Hematopoietic multipotent progenitor cell treated with erythropoietin and hydrocortisone succinate and interleukin-3 and kit ligand, for 4 days (in vitro differentiated cells): Measurements from ENCODE around the gene SMYD4.
"Not testable (repeated sequence)": the region's sequence is repeated elsewhere in the genome, so short reads cannot be mapped to it uniquely, and the experiment has no call there.

Experiments
- DNase-seq: peaks from one replicate; pipeline ENCODE4 v3.0.0-alpha.2; 2015

SMYD4 gene

DNA sequence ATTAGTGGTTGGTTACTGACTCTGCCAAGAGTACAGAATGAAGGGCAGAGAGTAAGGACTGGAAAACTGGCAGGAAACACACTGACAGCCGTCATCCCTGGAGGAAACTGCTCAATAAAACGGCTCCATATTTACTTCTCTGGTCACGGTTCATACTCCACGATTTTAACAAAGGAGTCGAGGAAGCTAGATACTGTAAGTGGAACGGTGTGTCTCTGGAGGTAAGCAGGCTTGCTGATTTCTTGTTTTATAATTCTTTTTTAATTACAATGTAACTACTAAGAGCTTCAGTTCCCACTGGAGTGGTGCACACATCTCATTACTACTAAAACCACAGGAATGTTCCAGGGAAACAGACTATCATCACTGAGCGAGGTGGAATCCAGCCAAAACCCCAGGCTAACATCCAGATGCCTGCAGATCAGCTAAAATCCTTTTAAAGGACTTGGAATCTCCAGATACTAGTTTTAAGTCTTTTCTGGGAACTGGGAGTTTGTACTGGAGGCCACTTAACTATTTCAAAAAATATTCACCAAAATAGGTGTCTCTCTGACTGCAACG is 50.1 kb downstream of the SMYD4 start:
- no peak for DNase-seq

DNA sequence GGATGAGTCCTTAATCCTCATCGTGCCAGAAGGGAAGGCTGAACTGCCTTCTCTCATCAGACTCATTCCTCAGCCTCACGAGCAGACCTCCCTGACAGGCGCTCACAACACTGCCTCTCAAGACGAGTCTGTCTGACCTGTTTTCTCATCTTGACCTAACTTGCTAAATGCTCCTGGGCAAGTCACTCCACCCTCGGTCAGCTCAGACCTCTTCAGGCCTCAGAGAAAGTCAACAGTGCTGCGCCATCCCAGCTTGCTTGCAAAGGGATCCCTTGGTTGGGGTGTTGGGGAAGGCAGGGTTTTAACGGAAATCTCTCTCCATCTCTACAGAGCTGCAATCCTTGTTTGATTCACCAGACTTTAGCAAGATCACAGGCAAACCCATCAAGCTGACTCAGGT is 52.8 kb downstream of the SMYD4 start:
- no peak for DNase-seq

DNA sequence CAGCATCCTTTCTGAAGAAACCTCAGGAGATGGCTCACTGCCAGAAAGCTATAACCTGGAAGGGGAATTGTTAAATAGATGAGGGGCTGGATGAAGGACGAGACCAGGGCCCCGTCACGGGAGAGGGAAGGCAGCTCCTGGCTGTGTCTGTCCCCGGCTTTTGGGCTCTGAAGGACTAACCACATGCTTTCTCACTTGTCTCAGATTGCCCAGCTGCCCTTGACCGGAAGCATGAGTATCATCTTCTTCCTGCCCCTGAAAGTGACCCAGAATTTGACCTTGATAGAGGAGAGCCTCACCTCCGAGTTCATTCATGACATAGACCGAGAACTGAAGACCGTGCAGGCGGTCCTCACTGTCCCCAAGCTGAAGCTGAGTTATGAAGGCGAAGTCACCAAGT is 53.4 kb downstream of the SMYD4 start:
- no peak for DNase-seq

DNA sequence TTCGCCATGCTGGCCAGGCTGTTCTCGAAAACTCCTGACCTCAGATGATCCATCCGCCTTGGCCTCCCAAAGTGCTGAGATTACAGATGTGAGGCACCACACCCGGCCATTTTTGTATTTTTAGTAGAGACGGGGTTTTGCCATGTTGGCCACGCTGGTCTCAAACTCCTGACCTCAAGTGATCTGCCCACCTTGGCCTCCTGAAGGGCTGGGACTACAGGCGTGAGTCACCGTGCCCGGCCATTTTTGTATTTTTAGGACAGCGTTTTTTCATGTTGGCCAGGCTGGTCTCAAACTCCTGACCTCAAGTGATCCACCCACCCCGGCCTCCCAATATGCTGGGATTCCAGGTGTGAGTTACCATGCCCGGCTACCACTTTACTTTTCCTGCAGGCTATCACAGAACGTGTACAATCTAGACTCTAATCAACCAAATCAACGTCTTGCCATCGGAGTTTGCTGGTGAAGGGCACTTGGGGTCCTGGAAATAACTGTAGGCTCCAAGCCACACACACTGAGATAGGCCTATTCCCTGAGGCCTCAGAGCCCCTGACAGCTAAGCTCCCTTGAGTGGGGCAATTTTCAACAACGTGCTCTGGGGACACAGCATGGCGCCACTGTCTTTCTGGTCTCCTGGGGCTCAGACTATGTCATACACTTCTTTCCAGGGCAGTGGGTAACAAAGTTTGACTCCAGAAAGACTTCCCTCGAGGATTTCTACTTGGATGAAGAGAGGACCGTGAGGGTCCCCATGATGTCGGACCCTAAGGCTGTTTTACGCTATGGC is 55.1 kb downstream of the SMYD4 start:
- DNase-seq: no peak

DNA sequence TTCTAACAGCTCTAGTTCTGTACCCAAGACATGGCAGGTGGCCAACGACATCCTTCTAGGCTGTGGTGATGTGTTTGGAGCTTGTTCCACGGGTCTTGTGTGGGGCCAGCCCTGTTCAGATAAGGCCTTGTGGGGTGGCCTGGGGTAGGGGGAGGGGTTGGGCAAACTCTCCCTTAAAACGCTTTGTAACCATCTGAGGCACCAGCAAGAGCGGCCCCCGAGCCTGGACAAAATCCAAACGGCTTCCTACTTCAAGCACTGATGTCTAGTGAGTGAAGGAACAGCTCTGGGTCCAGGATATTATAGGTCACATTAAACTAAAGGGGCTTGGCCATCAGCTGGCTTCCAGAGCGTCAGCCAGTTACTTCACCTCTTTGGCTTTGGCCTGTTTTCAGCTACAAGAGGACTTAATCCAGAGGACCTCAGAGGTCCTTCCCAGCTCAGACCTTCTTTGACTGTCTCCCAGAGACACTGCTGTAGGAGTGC is 56.0 kb downstream of the SMYD4 start:
- peak; percentile 85 for DNase-seq

DNA sequence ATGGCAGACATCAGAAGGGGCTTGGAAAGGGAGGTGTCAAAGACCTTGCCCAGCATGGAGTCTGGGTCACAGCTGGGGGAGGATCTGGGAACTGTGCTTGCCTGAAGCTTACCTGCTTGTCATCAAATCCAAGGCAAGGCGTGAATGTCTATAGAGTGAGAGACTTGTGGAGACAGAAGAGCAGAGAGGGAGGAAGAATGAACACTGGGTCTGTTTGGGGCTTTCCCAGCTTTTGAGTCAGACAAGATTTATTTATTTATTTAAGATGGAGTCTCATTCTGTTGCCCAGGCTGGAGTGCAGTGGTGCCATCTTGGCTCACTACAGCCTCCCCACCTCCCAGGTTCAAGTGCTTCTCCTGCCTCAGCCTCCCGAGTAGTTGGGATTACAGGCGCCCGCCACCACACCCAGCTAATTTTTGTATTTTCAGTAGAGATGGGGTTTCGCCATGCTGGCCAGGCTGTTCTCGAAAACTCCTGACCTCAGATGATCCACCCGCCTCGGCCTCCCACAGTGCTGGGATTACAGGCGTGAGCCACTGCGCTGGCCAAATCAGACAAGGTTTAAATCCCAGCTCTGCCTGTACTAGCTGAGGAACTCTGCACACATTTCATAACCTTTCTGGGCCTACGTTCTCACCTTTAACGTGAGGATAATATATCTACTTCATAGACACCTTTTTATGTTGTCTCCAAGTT is 56.6 kb downstream of the SMYD4 start:
- DNase-seq: not testable (repeated sequence)

DNA sequence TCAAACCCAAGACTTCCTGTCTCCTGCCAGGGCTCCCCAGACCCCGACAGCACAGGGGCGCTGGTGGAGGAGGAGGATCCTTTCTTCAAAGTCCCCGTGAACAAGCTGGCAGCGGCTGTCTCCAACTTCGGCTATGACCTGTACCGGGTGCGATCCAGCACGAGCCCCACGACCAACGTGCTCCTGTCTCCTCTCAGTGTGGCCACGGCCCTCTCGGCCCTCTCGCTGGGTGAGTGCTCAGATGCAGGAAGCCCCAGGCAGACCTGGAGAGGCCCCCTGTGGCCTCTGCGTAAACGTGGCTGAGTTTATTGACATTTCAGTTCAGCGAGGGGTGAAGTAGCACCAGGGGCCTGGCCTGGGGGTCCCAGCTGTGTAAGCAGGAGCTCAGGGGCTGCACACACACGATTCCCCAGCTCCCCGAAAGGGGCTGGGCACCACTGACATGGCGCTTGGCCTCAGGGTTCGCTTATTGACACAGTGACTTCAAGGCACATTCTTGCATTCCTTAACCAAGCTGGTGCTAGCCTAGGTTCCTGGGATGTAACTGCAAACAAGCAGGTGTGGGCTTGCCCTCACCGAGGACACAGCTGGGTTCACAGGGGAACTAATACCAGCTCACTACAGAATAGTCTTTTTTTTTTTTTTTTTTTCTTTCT is 59.8 kb downstream of the SMYD4 start:
- DNase-seq: no peak

DNA sequence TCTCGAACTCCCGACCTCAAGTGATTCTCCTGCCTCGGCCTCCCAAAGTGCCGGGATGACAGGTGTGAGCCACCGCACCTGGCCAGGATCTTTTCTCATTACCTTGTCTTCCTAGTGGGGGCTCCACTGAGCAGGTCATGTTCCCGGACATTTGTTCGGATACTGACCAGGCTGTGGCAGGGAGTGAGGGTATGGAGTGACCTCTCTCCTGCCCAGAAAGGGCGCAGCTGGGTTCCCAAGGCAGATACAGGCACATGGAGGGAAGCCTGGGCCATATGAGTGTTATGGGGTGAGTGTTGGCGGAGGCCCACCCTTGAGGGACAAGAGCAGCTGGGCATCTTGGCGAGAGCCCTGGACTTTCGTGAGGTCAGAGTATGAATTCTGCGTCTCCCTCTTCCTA is 62.3 kb downstream of the SMYD4 start:
- no peak for DNase-seq

DNA sequence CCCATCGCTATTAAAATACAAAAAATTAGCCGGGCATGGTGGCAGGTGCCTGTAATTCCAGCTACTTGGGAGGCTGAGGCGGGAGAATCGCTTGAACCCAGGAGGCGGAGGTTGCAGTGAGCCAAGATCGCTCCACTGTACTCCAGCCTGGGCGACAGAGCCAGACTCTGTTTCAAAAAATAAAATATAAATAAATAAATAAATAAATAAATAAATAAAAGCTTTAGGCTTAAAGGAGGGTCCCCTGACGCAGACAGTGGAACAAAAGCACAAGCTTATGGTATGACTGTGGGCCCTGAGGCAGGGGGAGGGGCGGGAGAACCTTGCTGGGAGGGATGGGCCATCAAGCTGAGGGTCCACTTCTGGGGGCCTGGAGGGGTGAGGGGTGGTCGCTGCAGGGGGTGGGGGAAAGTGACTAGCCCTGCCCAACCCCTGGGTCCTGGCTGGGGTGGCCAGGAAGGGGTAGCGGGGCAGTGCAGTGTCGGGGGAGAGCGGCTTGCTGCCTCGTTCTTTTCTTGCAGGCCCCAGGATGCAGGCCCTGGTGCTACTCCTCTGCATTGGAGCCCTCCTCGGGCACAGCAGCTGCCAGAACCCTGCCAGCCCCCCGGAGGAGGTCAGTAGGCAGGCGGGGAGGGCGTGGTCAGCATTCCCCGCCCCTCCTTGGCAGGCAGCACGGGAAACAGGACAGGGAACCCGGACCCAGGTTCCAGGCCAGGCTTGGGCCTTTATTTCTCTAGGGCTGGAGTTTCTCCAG is 63.1 kb downstream of the SMYD4 start:
- no peak for DNase-seq

DNA sequence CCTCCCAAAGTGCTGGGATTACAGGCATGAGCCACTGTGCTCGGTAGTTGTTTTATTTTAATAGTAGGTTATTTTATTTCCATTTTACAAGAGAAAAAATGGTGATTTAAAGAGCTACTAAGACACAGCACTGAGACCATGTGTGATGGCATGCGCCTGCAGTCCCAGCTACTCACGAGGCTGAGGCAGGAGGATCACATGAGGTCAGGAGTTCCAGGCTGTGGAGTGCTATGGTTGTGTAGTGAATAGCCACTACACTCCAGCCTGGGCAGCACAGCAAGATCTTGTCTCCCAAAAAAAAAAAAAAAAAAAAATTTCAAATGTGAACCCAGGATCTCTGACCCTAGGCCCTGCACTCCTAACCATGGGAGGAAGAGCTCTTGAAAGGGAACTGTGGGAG is 64.1 kb downstream of the SMYD4 start:
- no peak for DNase-seq

DNA sequence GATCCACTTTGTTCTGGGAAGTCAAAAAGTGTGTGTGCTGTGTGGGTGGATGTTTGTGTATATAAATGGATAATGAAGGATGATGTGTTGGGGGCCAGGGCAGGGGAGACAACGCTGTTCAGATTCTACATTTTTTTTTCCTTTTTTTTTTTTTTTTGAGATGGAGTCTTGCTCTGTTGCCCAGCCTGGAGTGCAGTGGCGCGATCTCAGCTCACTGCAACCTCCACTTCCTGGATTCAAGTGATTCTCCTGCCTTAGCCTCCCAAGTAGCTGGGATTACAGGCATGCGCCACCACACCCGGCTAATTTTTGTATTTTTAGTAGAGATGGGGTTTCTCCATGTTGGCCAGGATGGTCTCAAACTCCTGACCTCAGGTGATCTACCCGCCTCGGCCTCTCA is 65.0 kb downstream of the SMYD4 start:
- DNase-seq: not testable (repeated sequence)

DNA sequence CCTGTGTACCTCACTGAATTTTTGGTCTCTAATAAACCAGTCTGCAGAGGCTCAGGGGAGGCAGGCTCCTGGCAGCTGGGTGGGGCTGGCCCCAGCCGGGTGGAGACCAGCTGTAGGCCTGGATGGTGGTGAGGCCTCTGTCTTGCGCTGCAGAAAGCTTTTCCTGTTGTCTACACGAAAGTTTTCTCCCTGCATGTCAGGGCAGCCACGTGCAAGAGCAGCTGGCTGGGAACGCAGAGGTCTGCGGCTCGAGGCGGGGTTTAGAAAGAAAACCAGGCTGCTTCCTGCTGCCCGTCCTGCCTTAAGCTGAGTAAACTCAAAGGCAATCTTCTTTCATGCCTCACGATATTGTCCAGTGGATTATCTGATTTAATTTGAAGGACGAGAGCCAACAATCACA is 65.4 kb downstream of the SMYD4 start:
- DNase-seq: peak; percentile 92

DNA sequence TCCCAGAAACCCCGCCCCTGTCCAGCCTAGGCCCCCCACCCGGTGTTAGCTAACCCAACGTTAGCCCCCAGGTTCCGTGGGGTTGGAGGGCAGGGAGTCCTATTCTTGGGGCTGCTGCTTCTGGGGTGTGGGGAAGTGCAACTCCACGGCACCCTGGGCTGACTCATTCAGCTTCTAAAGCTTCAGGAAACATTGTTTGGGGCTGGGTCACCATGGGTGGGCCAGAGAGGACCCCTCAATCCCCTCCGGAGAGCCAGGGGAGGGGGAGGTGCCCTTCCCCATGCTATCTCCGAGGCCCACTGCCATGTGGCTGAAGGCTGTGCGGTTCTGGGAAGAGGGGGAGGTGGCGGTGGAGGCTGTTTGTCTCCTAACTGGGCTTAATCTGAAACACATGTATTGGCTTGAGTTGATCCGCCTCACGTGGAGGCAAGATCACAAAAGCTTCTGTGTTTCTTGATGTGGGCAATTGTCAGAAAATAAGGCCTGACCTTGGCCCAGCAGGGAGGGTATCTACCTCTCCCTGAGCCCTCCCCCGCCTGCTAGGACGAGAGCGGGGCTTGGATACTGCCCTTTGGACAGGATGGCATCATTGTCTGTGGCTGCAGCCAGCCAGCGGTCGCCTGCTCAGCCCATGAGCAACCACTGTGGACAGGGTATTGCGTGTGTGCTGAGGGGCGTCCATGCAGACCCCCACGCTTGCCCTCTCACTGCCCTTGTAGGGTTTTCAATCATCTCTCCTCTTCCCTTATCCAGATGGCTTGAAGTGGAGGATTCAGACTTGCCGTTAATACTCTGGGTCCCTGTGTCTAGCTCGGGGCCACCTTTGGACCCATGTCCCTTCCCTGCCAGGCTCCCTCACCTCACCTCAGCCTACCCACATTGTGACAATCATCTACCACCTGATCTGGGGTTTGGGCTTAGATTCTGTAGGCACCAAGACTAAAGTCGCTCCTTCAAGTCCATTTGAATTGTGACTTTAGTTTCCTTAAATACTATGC is 66.5 kb downstream of the SMYD4 start:
- DNase-seq: peak; percentile 81

DNA sequence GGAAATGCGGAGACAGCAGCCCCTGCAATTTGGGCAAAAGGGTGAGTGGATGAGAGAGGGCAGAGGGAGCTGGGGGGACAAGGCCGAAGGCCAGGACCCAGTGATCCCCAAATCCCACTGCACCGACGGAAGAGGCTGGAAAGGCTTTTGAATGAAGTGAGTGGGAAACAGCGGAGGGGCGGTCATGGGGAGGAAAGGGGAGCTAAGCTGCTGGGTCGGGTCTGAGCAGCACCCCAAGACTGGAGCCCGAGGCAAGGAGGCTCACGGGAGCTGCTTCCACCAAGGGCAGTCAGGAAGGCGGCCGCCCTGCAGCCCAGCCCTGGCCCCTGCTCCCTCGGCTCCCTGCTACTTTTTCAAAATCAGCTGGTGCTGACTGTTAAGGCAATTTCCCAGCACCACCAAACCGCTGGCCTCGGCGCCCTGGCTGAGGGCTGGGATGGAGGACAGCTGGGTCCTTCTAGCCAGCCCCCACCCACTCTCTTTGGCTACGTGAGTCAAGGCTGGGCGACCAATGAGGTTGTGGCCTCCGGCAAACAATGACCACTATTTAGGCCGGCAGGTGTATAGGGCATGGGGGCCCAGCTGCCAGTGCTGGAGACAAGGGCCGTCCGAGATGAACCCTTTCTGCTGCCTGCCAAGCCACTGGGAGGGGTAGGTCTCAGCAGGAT is 67.3 kb downstream of the SMYD4 start:
- DNase-seq: peak; percentile 29

DNA sequence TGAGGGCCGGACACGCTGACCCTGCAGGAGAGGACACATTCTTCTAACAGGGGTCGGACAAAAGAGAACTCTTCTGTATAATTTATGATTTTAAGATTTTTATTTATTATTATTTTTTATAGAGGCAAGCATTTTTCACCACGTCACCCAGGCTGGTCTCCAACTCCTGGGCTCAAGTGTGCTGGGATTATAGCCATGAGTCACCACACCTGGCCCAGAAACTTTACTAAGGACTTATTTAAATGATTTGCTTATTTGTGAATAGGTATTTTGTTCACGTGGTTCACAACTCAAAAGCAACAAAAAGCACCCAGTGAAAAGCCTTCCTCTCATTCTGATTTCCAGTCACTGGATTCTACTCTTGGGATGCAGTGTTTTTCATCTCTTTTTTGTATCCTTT is 70.2 kb downstream of the SMYD4 start:
- DNase-seq: no peak

DNA sequence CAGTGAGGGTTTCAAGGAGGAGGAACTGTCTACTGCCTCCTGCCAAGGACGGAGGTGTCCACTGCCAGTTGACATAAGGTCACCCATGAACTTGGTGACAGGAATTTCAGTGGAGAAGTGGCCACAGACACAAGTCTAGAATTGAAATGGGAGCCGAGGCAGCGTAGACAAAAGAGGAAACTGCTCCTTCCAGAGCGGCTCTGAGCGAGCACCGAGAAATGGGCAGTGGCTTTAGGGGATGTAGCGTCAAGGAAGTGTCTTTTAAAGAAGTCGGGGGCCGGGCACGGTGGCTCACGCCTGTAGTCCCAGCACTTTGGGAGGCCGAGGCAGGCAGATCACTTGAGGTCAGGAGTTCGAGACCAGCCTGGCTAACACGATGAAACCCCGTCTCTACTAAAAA is 70.9 kb downstream of the SMYD4 start:
- peak; percentile 34 for DNase-seq

DNA sequence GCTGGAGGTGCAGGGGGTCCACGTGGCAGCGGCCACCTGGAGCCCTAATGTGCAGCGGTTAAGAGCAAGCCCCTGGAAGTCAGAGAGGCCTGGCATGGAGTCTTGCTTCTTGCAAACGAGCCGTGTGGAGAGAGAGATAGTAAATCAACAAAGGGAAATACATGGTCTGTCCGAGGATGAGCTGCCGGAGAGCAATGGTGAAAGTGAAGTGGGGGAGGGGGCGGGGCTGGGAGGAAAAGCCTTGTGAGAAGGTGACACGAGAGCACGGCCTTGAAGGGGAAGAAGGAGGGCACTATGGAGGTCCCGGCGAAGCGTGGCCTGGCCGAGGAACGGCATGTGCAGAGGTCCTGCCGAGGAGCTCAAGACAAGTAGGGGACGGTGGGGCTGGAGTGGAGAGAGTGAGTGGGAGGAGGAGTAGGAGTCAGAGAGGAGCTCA is 73.9 kb downstream of the SMYD4 start:
- DNase-seq: no peak

DNA sequence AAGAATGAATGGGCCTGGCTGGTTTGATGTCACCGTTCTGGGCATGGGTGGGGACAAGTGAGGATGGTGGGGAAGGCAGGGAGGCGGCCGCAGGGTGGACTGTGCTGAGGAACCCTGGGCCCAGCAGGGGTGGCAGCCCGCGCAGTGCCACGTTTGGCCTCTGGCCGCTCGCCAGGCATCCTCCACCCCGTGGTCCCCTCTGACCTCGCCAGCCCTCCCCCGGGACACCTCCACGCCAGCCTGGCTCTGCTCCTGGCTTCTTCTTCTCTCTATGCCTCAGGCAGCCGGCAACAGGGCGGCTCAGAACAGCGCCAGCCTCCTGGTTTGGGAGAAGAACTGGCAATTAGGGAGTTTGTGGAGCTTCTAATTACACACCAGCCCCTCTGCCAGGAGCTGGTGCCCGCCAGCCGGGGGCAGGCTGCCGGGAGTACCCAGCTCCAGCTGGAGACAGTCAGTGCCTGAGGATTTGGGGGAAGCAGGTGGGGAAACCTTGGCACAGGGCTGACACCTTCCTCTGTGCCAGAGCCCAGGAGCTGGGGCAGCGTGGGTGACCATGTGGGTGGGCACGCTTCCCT is 74.4 kb downstream of the SMYD4 start:
- DNase-seq: no peak

DNA sequence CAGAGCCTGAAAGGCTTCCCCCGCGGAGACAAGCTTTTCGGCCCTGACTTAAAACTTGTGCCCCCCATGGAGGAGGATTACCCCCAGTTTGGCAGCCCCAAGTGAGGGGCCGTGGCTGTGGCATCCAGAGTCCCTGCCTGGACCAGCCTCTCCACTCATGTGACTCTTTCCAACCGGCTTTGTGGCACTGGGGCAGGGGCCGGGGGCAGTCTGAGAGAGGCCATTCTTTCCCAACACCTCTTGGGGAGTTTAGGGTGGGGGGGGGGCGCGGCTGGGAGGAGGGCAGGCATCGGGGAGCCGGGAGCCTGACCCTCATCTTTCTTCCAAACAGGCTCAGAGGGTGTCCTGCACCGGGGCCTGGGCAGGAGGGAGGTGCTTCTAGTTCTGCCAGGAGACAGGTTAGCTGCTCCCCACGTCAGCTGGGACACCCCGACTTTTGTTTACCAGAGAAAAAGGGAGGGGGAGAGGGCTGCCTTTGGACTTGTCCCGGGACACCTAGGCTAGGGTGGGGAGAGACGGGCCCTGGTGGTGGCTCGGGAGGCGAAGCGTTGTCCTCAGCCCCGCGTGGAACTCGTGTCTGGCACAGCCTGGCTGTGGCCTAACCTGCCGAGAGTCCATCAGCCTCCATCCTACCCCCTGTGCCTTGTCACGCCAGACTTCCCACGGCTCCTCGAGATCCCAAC is 75.1 kb downstream of the SMYD4 start:
- no peak for DNase-seq
